Measurements from ENCODE around the gene ERN1.

Gene ERN1

DNA sequence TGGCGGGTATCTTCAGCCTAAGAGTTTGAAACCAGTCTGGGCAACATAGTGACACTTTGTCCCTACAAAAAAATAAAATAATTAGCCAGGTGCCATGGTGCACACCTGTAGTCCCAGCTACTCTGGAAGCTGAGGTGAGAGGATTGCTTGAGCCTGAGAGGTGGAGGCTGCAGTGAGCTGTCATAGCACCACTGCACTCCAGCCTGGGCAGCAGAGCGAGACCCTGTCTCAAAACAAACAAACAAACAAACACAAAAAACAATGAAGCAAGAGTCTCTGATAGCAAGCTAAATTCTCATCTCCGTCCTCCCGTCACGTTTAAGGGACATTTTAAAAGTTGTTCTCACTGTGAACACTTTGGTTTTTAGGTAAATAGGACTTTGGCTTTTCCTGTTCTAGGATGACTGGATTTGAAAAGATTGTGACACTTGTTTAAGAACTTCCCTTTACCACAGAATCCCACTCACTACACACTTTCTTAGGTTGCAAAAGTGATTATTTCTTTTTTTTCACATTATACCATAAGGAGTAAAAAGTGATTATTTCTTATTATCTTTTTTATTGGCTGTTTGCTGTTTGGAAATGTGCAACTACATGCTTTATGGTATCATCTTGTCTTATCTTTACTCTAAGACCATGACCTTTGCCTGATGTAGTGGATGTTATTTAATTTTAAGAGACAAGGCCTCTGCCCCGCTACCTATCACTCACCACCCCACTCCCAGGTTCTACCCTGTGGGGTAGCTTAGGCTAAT lies 4.4 kb upstream of the ERN1 start:
- no peak for DNase-seq

GRCh38 chr17:64133546-64134215 lies 3.7 kb upstream of the ERN1 start:
- DNase-seq, result peak; percentile 82

DNA sequence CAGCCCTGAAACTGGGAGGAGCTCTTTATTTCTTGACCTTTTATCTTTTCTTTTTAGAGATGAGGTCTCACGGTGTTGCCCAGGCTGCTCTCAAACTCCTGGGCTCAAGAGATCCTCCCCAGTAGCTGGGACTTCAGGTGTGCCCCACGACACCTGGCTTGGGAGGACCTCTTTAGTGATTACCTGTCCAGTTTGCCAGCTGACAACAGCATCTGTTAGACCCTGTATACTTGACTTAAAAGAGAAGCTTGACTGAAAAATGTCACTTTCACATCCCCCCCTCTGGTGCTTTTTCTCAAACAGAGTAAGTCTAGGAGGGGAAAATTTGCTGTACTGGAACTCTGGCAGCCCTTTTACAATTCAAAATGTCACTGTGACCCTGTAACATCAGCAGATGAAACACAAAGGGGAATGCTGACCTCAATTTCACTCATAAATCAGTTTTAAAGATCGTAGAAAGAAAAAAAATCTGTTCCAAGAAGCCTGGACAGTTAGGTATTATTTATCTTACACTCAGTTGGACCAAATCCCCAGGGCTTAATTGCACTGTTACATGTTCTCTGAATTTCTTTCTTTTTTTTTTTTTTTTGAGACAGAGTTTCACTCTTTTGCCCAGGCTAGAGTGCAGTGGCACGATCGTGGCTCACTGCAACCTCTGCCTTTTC lies 1.8 kb upstream of the ERN1 start:
- no peak for DNase-seq

DNA sequence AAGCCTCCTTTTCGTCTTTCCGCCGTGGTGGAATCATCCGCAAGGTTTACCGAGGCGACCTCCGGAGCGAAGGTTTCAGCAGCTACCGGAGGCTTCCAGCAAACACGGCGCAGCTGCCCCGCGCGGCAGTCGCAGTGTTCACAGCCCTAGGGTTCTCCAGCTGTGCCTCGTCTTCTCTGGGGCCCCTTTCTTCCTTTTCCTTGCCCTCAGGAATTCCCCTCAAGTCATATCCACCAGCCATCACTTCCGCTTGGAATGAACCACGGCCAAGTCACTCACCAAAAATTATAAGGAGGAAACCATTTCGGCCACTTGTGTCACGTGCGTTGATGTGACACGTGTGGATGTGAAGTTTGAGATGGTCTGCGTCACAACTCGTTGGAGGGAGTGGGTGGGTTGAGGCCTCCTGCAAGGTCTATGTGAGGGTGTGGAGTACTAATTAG lies 636 bp upstream of the ERN1 start:
- peak; percentile 79 for DNase-seq

DNA sequence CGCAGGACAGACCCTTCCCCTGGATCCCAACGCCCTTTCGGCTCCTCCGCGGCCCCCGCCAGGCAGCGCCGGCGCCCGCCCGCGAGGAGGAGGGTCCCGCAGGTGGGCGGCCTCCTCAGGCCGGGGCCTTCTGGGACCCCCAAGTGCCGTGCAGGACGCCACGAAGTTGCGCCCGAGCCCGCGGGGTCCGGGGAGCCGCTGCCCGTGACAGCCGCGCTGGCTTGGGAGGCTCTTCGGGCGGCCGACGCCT lies 504 bp downstream of the ERN1 start:
- DNase-seq, result no peak

- no peak for DNase-seq
These were observed 993 bp downstream of the ERN1 start for GRCh38 chr17:64128787-64129514.

DNA sequence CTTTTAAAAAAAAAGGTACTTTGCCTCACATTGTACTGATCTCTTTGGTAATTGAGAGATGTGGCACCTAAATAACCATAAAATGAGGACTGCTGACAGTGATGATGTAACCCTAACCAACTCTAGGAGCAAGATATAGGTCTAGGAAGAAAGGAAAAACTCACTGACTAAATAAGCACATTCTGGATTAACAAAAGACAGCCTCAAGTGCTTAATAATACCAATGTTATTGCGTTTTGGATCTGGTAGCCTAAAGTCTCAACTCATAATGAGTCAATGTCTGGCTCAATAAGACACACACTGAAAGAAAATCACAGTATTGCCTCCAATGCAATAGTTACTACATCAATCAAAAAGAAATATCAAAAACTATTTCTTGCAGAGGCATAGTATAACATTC lies 3.0 kb downstream of the ERN1 start:
- DNase-seq, result no peak

DNA sequence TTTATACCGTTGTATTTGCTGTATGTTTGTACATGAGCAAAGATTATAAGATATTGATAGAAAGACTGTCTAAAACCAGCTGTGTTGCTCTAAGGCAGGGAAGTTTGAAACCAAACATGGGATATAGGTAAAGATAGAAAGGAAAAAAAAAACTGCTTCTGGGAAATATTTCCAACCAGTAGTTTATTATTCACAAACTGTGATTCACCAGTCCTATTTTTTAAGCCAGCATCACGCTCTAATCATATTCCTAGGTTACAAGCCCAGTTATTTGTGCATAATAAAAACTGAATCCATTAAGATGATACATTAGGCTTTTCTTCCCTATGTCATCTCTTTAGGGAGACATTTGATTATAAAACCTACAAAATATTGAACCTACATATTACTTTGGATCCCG lies 4.0 kb downstream of the ERN1 start:
- no peak for DNase-seq

DNA sequence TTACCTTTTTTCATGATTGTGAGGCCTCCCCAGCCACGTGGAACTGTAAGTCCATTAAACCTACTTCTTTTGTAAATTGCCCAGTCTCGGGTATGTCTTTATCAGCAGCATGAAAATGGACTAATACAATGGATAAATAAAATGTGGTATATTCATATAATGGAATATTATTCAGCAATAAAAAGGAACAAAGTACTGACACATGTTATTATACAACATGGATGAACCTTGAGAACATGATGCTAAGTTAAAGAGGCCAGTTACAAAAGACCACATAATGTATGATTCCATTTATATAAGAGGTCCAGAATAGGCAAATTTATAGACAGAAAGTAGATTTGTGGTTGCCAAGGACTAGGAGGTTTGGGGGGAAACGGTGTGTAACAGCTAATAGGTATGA lies 5.3 kb downstream of the ERN1 start:
- no peak for DNase-seq

- DNase-seq, result no peak
These were observed 6.8 kb downstream of the ERN1 start for GRCh38 chr17:64123114-64123513.

- peak; percentile 71 for DNase-seq
These were observed 8.8 kb downstream of the ERN1 start for GRCh38 chr17:64120972-64121786.

GRCh38 chr17:64120159-64120810 lies 9.7 kb downstream of the ERN1 start:
- DNase-seq, result peak; percentile 50

DNA sequence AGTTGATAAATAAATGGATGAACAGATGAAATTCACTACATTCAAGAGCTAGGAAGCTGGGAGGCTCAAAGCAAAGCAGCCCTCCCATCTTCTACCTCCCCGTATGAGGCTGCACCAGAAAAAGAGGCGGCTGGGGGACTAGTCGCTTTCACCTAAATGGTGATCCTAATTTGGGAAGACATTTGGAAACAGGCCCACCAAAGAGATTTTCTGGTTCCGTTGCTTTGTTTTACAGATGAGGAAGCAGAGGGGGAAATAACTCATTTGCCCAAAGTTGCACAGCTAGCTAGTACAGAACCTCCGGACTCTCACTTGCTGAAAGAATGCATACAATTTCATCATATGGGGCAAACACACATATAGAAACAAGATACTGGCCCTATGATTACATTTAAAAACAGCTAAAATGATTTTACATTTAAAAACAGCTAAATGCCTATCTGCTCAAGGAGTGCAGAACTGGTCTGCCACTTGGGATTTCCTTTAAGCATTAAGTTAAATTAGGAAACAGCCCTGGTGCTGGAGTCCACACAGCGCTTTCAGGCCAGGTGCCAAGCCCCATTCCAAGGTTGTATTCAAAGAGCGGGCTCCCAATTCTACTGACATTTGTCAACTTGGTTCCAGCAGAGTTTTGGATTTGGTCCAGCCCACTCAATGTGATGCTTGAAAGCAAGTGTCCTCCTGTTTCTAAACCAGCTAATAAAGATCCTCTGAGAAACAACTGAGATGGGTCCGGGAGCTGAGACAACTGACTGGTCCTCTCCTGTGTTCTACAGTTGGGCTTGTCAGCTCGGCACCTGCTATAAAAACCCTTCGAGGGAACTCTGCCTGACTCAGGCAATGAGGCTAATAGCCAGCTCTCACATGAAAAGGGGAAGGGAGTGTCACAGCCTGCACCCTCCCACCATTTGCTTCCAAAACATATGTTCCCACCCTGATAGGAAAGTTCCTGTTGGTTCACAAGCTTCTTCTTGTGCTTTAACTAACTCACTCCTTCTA lies 11.7 kb downstream of the ERN1 start:
- peak; percentile 16 for DNase-seq

- DNase-seq, result peak; percentile 54
These were observed 14.0 kb downstream of the ERN1 start for GRCh38 chr17:64115822-64116534.

DNA sequence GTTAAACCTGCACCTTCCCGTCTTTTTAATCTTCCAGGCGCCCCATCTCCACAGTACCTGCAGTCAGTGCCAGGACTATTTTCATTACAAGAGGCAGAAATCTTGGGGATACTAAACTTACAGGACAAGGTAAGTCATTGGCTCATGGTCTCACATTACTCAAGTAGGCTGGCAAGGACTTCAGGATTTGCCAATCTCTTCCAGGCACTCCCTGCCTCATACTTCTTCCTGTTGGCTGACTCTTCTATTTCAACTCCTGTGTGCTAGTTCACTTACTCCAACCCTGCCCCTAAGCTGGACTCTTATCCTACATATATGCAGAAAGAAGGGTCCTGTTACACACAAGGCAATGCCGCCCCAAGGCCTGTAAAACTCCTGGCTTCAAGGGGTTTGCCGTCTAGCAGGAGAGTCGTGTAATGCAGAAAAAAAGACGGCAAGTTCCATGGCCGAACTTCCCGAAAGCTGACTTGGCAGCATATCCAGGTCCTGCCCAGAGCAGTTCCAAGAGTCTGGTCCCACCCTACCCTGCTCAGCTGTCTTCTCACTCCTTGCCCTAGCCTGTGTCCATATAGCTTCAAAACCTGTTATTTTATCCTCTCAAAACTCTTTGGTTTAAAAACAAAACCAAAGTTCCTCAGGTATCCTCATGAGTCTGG lies 14.8 kb downstream of the ERN1 start:
- DNase-seq, result no peak

DNA sequence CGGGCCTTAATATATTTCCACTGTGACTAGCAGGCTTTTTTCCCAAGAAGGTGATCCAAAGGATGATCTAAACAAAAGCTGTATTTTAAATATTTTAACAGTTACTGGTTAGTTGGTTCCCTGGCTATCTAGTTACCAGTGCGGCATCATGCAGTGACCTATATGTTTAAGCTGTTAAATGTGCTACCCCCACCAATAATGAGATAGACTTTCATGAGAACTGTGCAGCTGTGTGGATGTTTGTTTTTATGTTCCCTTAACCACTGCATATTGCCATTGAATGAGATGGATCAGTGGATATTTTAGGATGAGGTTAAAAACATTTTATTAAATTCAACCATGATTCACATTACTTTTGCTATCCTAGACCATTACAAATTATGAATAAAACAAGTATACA lies 16.9 kb downstream of the ERN1 start:
- DNase-seq, result no peak

DNA sequence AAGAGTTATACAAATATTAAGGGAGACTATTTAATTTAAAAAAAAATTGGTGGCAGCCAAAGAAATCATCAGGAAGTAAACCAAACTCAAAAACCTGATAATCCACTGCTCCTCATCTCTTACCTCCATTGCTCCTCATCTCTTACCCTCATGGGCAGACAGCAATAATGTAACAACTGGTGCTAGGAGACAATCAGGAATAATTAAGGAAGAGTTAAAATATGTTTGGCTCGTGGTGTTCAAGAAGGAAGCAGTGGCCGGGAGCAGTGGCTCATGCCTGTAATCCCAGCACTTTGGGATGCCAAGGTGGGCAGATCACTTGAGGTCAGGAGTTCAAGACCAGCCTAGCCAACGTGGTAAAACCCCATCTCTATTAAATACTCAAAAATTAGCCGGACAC lies 18.1 kb downstream of the ERN1 start:
- DNase-seq, result no peak

- DNase-seq, result no peak
These were observed 19.4 kb downstream of the ERN1 start for GRCh38 chr17:64110379-64111152.

GRCh38 chr17:64109400-64109799 lies 20.5 kb downstream of the ERN1 start:
- DNase-seq, result no peak

Data from activated CD4-positive, alpha-beta T cell treated with anti-CD3 and anti-CD28 coated beads, Interleukin-2, amount 50 U/mL, for 16 hours (primary cell).